Activated CD4-positive, alpha-beta T cell treated with anti-CD3 and anti-CD28 coated beads for 36 hours (primary cell): ENCODE measurements around the gene PEX14. TPM values are rescaled to one million over a fixed set of nuclear protein-coding genes. Genes with fewer than 3 reads are reported as not detected.

ENCODE experiments used
- ATAC-seq: fragments of 200-7000 bp; cut with Tn5 transposase; one replicate; pipeline ENCODE4 v1.10.0; 2021; ENCODE audit warnings: mild to moderate bottlenecking, moderate library complexity
- CTCF ChIA-PET: fragments of 350-600 bp; sonication (Branson Sonifier 250); formaldehyde crosslinking; loops from one replicate; lab custom pipeline; 2021; ENCODE audit warnings: antibody characterized with exemption; lab: Charles Lee
- POLR2A ChIA-PET: fragments of 350-600 bp; sonication (Branson Sonifier 250); formaldehyde crosslinking; loops from one replicate; lab custom pipeline; 2021; ENCODE audit warnings: antibody characterized with exemption, inconsistent platforms; lab: Charles Lee
- DNase-seq: peaks from one replicate; pipeline ENCODE4 v3.0.0-alpha.2; 2020
- H3K27ac Mint-ChIP-seq: one replicate; pipeline ENCODE4 v1.8.0; 2021; ENCODE audit warnings: mixed read lengths
- H3K27me3 Mint-ChIP-seq: one replicate; pipeline ENCODE4 v1.8.0; 2021; ENCODE audit warnings: mixed read lengths
- H3K36me3 Mint-ChIP-seq: one replicate; pipeline ENCODE4 v1.8.0; 2021; ENCODE audit warnings: low read depth, mixed read lengths
- H3K4me1 Mint-ChIP-seq: one replicate; pipeline ENCODE4 v1.8.0; 2021; ENCODE audit warnings: mixed read lengths
- H3K4me3 Mint-ChIP-seq: one replicate; pipeline ENCODE4 v1.8.0; 2021; ENCODE audit warnings: mild to moderate bottlenecking, moderate library complexity, mixed read lengths
- H3K9me3 Mint-ChIP-seq: one replicate; pipeline ENCODE4 v1.8.0; 2021; ENCODE audit warnings: low read depth, mixed read lengths
- intact Hi-C, 2 experiments: fragments of 100-400 bp; cut with DNase I in 1 of 2; cut with micrococcal nuclease in 1 of 2; formaldehyde crosslinking; loops; one replicate each; pipeline versions ENCODE4 v1.14.2 to v1.15.1; 2022 to 2024; cut with DNase I, micrococcal nuclease
- total RNA-seq, 2 experiments: library from RNA; stranded (reverse); gene quantifications; one replicate each; pipeline ENCODE4 v1.2.3, GENCODE V29; 2021

Gene PEX14
- total RNA-seq, 2 experiments from 2014 or later, result 16.3 to 25.1 TPM

- Mint-ChIP-seq H3K27me3 (no peaks in the 10 kb centered on the region), H3K27ac (no peak overlapping the region), H3K36me3 (peaks cover 2% of the 10 kb centered on the region), H3K4me1 (peaks cover 65% of the 10 kb centered on the region), H3K9me3 (no peaks in the 10 kb centered on the region), H3K4me3 (no peak overlapping the region)
- POLR2A ChIA-PET, result no interaction called here
- ATAC-seq (no peak), DNase-seq (no peak)
- intact Hi-C loops, result loop anchor here (10.0 kb wide), 2 partner anchors 277 to 497 kb away; partner anchors contain the start of genes CASZ1 (in 1 of the 2) and TARDBP (in 1 of the 2)
- CTCF ChIA-PET, result interaction anchor here (0.6 to 1.1 kb wide), 2 partner anchors 11 to 25 kb away, joined by 3 read pairs; no protein-coding TSS in a partner anchor
Measured at GRCh38 chr1:10517677-10517982, 42.9 kb downstream of the PEX14 start.

DNA sequence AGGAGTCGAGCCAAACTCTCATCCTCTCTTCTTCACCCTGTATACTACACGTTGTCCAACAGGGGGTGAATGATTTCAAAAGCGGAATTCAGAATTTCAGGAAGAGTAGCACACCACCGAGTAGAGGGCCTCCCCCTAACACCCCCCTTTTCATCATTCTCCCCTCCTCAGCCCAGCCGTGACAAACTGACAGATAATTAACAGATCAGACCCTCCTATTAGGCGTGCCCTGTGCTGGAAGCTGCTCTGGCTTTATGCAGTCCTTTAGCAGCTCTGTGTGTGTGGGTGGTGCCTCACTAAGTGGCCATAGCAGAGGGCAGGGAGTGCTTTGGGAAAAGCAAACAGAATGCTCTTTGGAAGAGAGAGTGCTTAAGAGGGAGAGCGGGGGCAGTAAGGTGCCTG, 44.3 kb downstream of the PEX14 start:
- ATAC-seq (no peak), DNase-seq (no peak)
- H3K9me3 Mint-ChIP-seq, result no peaks in the 10 kb centered on the region
- H3K36me3 Mint-ChIP-seq, result peaks cover 2% of the 10 kb centered on the region
- H3K4me3 Mint-ChIP-seq, result no peak overlapping the region
- no peaks in the 10 kb centered on the region for H3K27me3 Mint-ChIP-seq
- H3K4me1 Mint-ChIP-seq, result peaks cover 57% of the 10 kb centered on the region
- ChIA-PET POLR2A (no interaction called here), CTCF (interaction anchor here (1.0 to 1.1 kb wide), 2 partner anchors 8 to 18 kb away, joined by 3 read pairs; no protein-coding TSS in a partner anchor)
- H3K27ac Mint-ChIP-seq, result no peak overlapping the region
- intact Hi-C loops, result loop anchor here (10.0 kb wide), 2 partner anchors 276 to 496 kb away; partner anchors contain the start of genes CASZ1 (in 1 of the 2) and TARDBP (in 1 of the 2)

- POLR2A ChIA-PET, result no interaction called here
- Mint-ChIP-seq H3K27me3 (no peaks in the 10 kb centered on the region), H3K27ac (no peak overlapping the region), H3K4me3 (no peak overlapping the region), H3K4me1 (peaks cover 51% of the 10 kb centered on the region), H3K9me3 (no peaks in the 10 kb centered on the region), H3K36me3 (peaks cover 2% of the 10 kb centered on the region)
- CTCF ChIA-PET, result interaction anchor here (0.6 kb wide), 1 partner anchor 11 kb away, joined by 3 read pairs; no protein-coding TSS in a partner anchor
- DNase-seq, result no peak
- ATAC-seq, result no peak
- intact Hi-C loops, result no loop called here
Measured at GRCh38 chr1:10520497-10520896, 45.7 kb downstream of the PEX14 start.

DNA sequence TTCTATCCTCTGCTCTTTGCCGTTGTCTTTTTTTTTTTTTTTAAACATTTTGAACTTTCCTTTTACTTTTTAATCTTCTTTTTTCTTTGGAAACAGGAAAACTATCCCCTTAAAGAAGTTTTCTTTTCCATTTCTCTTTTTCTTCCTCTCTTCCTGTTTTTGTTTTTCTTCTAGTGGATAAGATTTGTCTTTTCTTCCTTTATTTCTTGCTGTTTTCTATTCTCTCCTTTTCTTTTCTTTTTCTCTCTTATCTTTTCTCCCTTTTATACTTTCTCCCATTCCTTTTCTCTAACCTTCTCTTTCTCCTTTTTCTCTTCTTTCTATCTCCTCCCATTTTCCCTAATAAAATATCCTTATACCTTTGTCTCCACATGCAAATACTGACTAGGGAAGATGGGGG, 46.2 kb downstream of the PEX14 start:
- intact Hi-C loops, result no loop called here
- Mint-ChIP-seq H3K9me3 (no peaks in the 10 kb centered on the region), H3K27ac (no peak overlapping the region), H3K4me1 (peaks cover 47% of the 10 kb centered on the region), H3K27me3 (no peaks in the 10 kb centered on the region), H3K4me3 (no peak overlapping the region), H3K36me3 (peaks cover 2% of the 10 kb centered on the region)
- CTCF ChIA-PET, result interaction anchor here (0.6 to 3.6 kb wide), 2 partner anchors 12 to 26 kb away, joined by 3 to 18 read pairs; no protein-coding TSS in a partner anchor
- DNase-seq (no peak), ATAC-seq (no peak)
- POLR2A ChIA-PET, result no interaction called here

DNA sequence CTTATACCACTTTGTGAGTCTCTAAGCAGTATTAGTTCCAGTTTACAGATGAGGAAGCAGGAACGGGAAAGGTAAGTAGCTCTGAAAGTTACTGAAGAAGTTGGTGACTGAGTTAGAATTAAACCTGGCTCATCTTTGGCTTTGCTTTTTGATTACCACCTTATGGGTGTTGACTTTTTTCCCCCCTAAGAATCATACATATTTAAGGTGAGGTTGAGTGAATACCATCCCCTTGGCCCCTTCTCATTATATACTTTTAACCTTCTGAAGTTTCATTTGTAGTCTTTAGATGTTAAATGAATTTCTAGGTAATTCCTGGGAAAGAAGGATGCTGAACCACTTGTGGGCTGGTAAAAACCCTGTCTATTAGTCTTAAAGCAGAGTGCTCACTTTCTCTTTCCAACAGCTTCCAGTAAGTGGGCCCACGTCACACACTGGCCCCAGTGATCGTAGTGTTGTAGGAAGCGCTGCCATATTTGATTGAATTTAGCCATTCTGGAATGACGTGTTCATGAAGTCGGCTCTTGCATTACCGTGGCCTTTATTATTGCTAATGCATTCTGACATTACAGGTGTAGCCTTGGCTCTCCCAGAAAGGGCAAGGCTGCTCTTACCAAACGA, 46.9 kb downstream of the PEX14 start:
- Mint-ChIP-seq H3K27ac (peak overlapping the region; percentile 39), H3K36me3 (peaks cover 2% of the 10 kb centered on the region), H3K27me3 (no peaks in the 10 kb centered on the region), H3K4me1 (peaks cover 41% of the 10 kb centered on the region), H3K9me3 (no peaks in the 10 kb centered on the region), H3K4me3 (no peak overlapping the region)
- ChIA-PET POLR2A (no interaction called here), CTCF (interaction anchor here (0.6 to 3.6 kb wide), 2 partner anchors 27 to 52 kb away, joined by 3 to 18 read pairs; no protein-coding TSS in a partner anchor)
- ATAC-seq (peak; percentile 47), DNase-seq (no peak)
- intact Hi-C loops, result no loop called here

- CTCF ChIA-PET, result interaction anchor here (0.6 to 3.6 kb wide), 6 partner anchors 9 to 76 kb away, joined by 3 to 19 read pairs (median 8); no protein-coding TSS in a partner anchor
- intact Hi-C loops, result no loop called here
Measured at GRCh38 chr1:10522322-10522860, 47.6 kb downstream of the PEX14 start.

GRCh38 chr1:10525208-10525607, 50.5 kb downstream of the PEX14 start:
- peak; percentile 39 for ATAC-seq
- CTCF ChIA-PET, result interaction anchor here (0.6 to 3.1 kb wide), 3 partner anchors 18 to 607 kb away, joined by 7 to 19 read pairs (median 8); no protein-coding TSS in a partner anchor

More at GRCh38 chr1:10522322-10522860, 47.6 kb downstream of the PEX14 start:
- Mint-ChIP-seq H3K27me3 (no peaks in the 10 kb centered on the region), H3K27ac (peak overlapping the region; percentile 39), H3K9me3 (no peaks in the 10 kb centered on the region), H3K4me1 (peaks cover 35% of the 10 kb centered on the region), H3K4me3 (no peak overlapping the region), H3K36me3 (peaks cover 2% of the 10 kb centered on the region)
- ATAC-seq (no peak), DNase-seq (no peak)
- POLR2A ChIA-PET, result no interaction called here

DNA sequence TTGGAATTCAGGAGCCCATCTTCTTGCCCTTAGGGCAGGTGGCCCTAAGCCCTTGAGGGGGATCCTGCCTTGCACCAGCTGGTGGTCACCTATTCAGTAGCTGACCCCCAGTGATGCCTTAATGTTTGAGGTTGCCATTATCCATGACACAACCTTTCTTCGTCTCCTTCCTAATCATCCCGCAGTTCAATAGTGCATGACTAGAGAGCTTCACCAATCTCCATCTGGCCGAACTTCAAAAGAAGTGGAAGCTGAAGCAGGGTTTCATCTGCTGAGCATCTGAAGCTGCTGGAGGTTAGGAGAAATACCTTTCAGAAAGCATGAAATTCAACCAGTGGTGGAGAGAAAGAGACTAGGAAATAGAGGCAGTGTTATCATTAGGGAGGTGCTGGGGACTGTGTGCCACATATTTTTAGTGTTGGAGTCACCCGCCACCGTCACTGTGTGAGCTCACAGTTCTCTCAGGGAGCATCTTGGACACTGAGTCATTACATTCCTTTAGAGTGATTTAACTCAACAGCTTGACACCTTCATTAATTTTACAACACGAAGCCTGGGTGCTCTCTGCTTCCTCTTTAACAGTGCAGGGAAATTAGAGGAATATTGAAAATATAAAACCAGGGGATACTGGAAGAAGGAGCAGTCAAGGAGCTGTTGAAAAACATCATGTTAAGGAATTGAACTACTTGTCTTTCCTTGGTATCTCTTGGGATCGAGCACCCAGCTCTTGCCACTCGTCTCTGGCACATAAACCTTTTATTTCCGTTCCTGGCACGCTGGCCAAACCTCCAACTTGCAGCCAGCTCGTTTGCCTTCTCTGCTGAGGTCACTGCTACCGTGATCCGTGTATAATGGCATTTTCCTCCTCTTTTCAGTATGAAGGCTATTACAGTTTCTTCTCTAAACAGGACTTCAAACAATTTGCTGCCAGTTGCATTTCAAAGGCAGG, 53.6 kb downstream of the PEX14 start:
- H3K27ac Mint-ChIP-seq, result no peak overlapping the region
- ChIA-PET CTCF (interaction anchor here (0.7 to 1.7 kb wide), 5 partner anchors 18 to 438 kb away, joined by 3 to 5 read pairs (median 3); no protein-coding TSS in a partner anchor), POLR2A (no interaction called here)
- intact Hi-C loops, result no loop called here
- no peaks in the 10 kb centered on the region for H3K9me3 Mint-ChIP-seq
- peaks cover 14% of the 10 kb centered on the region for H3K4me1 Mint-ChIP-seq
- no peak overlapping the region for H3K4me3 Mint-ChIP-seq
- DNase-seq (no peak), ATAC-seq (no peak)
- no peaks in the 10 kb centered on the region for H3K27me3 Mint-ChIP-seq
- no peaks in the 10 kb centered on the region for H3K36me3 Mint-ChIP-seq

More at GRCh38 chr1:10525208-10525607, 50.5 kb downstream of the PEX14 start:
- Mint-ChIP-seq H3K27me3 (no peaks in the 10 kb centered on the region), H3K4me3 (no peak overlapping the region), H3K36me3 (no peaks in the 10 kb centered on the region), H3K4me1 (peaks cover 32% of the 10 kb centered on the region), H3K27ac (no peak overlapping the region), H3K9me3 (no peaks in the 10 kb centered on the region)
- POLR2A ChIA-PET, result no interaction called here
- DNase-seq, result no peak
- intact Hi-C loops, result no loop called here

DNA sequence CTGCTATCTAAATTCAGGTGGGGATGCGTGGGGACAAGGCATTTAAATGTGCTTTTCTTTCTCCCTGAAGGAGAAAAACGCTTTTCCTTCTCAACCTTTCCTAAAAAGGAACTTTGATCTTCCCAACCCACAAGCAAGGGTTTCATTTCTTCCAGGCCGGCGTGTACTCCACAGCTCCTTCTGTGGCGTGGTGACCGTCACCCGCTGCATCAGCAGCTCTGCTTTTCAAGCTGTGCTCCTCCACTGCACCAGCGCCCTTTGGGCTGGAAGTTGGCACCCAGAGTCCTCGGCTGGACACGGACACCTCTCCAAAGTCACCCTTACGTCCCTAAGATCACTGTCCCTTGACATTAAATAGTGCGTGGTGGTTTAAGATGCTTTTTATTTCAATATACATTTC, 54.3 kb downstream of the PEX14 start:
- DNase-seq (no peak), ATAC-seq (no peak)
- Mint-ChIP-seq H3K4me3 (no peak overlapping the region), H3K36me3 (no peaks in the 10 kb centered on the region), H3K4me1 (peaks cover 14% of the 10 kb centered on the region), H3K27me3 (no peaks in the 10 kb centered on the region), H3K27ac (no peak overlapping the region), H3K9me3 (no peaks in the 10 kb centered on the region)
- POLR2A ChIA-PET, result no interaction called here
- CTCF ChIA-PET, result interaction anchor here (1.0 to 1.7 kb wide), 3 partner anchors 18 to 437 kb away, joined by 3 to 5 read pairs (median 4); no protein-coding TSS in a partner anchor
- intact Hi-C loops, result no loop called here

GRCh38 chr1:10529765-10530164, 55.0 kb downstream of the PEX14 start:
- Mint-ChIP-seq H3K4me3 (no peak overlapping the region), H3K9me3 (no peaks in the 10 kb centered on the region), H3K4me1 (peaks cover 19% of the 10 kb centered on the region), H3K27ac (no peak overlapping the region), H3K36me3 (no peaks in the 10 kb centered on the region), H3K27me3 (no peaks in the 10 kb centered on the region)
- ChIA-PET CTCF (interaction anchor here (1.7 kb wide), 1 partner anchor 17 kb away, joined by 4 read pairs; no protein-coding TSS in a partner anchor), POLR2A (no interaction called here)
- DNase-seq (no peak), ATAC-seq (no peak)
- intact Hi-C loops, result no loop called here

- H3K9me3 Mint-ChIP-seq, result no peaks in the 10 kb centered on the region
- H3K27ac Mint-ChIP-seq, result no peak overlapping the region
- POLR2A ChIA-PET, result no interaction called here
- CTCF ChIA-PET, result interaction anchor here (0.6 to 1.7 kb wide), 2 partner anchors 17 to 24 kb away, joined by 3 to 4 read pairs; no protein-coding TSS in a partner anchor
- no peaks in the 10 kb centered on the region for H3K36me3 Mint-ChIP-seq
- H3K4me3 Mint-ChIP-seq, result no peak overlapping the region
- intact Hi-C loops, result no loop called here
- ATAC-seq, result no peak
- DNase-seq, result peak; percentile 20
- H3K4me1 Mint-ChIP-seq, result peaks cover 18% of the 10 kb centered on the region
- no peaks in the 10 kb centered on the region for H3K27me3 Mint-ChIP-seq
Measured at GRCh38 chr1:10530281-10530740, 55.6 kb downstream of the PEX14 start.
